MM.1S (cell line): ENCODE results near the gene TULP4.

Experiments used
- EZH2 ChIP-seq: fragments of 300-600 bp; sonication (generic); optimal IDR thresholded peaks from 2 replicates; pipeline ENCODE3; 2017; ENCODE audit warnings: low read depth, mild to moderate bottlenecking, antibody characterized with exemption, low read length, mixed read lengths
- TF ChIP-seq, protein P1 (sequence below): fragments of 300-600 bp; sonication (generic); IDR thresholded peaks from 2 replicates; pipeline ENCODE4 v1.5.1; 2016; ENCODE audit warnings: antibody characterized with exemption, low read length, mixed read lengths

DNA sequence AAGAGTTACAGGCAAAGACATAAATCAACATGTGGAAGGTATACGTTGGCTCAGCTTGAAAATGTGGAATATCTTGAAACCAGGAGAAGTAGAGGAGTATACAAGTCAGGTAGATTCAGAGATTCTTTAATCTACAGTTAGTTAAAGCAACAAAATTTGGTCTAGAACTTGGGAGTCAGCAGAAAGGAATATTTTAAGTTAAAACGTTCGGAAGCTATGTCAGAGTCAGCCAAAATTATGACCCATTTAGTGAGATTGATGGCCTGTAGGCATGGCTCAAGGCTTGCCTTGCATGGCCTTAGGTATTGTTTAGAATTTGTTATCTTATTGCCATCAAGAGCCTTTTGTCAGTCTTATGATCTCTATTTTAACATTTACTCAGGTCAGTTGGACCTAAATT is 153.5 kb downstream of the TULP4 start:
- TF ChIP-seq, protein P1, sequence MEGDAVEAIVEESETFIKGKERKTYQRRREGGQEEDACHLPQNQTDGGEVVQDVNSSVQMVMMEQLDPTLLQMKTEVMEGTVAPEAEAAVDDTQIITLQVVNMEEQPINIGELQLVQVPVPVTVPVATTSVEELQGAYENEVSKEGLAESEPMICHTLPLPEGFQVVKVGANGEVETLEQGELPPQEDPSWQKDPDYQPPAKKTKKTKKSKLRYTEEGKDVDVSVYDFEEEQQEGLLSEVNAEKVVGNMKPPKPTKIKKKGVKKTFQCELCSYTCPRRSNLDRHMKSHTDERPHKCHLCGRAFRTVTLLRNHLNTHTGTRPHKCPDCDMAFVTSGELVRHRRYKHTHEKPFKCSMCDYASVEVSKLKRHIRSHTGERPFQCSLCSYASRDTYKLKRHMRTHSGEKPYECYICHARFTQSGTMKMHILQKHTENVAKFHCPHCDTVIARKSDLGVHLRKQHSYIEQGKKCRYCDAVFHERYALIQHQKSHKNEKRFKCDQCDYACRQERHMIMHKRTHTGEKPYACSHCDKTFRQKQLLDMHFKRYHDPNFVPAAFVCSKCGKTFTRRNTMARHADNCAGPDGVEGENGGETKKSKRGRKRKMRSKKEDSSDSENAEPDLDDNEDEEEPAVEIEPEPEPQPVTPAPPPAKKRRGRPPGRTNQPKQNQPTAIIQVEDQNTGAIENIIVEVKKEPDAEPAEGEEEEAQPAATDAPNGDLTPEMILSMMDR, result no peak
- TF ChIP-seq EZH2, result no peak
